ENCODE data around the gene CCDC88C.

GRCh38 chr14:91252871-91253794 is 164.5 kb downstream of the CCDC88C start:
- TF ChIP-seq CTCF (IDR thresholded peaks at IDR 0.05; ENCODE audit: insufficient read depth, low read depth, low read length) (no peak), EZH2 (IDR thresholded peaks at IDR 0.05; ENCODE audit: insufficient read depth, low read length) (no peak)
